Neuronal stem cell (in vitro differentiated cells): ENCODE data around the gene MTUS2.

ENCODE experiments used
- DNase-seq: peaks from one replicate; pipeline ENCODE4 v3.0.0-alpha.2; 2013; ENCODE audit warnings: low spot score
- H2AFZ ChIP-seq: one replicate; pipeline ENCODE4 v1.6.1; 2013; ENCODE audit warnings: mild to moderate bottlenecking, low read length, inconsistent platforms
- H2AK5ac ChIP-seq: 2 replicates; pipeline ENCODE4 v1.6.1; 2013; ENCODE audit warnings: low read depth, mild to moderate bottlenecking, inconsistent platforms, low read length, moderate library complexity, mixed read lengths
- H2BK120ac ChIP-seq: 2 replicates; pipeline ENCODE4 v1.6.1; 2013; ENCODE audit warnings: low read depth, mild to moderate bottlenecking, inconsistent platforms, low read length, moderate library complexity, mixed read lengths
- H2BK12ac ChIP-seq: one replicate; pipeline ENCODE4 v1.6.1; 2013; ENCODE audit warnings: low read length, inconsistent platforms
- H2BK15ac ChIP-seq: 2 replicates; pipeline ENCODE4 v1.6.1; 2013; ENCODE audit warnings: mild to moderate bottlenecking, low read length, inconsistent platforms, mixed read lengths
- H2BK5ac ChIP-seq: one replicate; pipeline ENCODE4 v1.6.1; 2013; ENCODE audit warnings: inconsistent platforms, mild to moderate bottlenecking, low read length, moderate library complexity
- H3K14ac ChIP-seq: one replicate; pipeline ENCODE4 v1.6.1; 2013; ENCODE audit warnings: low read length, inconsistent platforms
- H3K18ac ChIP-seq: 2 replicates; pipeline ENCODE4 v1.6.1; 2013; ENCODE audit warnings: low read length, inconsistent platforms
- H3K23ac ChIP-seq: 2 replicates; pipeline ENCODE4 v1.6.1; 2013; ENCODE audit warnings: low read depth, mild to moderate bottlenecking, mixed read lengths, low read length, inconsistent platforms; ENCODE audit not compliant: poor library complexity
- H3K27ac ChIP-seq: replicated peaks from 3 replicates; pipeline ENCODE4 v1.5.1; 2013; ENCODE audit warnings: low read length, inconsistent platforms
- H3K27me3 ChIP-seq, 3 experiments: 2 replicates each; pipeline ENCODE4 v1.6.1; 2013; ENCODE audit warnings: low read length in 3 of 3, mild to moderate bottlenecking in 2 of 3, inconsistent platforms in 1 of 3, low read depth in 1 of 3, mixed read lengths in 1 of 3, moderate library complexity in 1 of 3; ENCODE audit not compliant: control insufficient read depth in 3 of 3, insufficient read depth in 3 of 3
- H3K36me3 ChIP-seq, 2 donors: replicated peaks in 1 of 2; 2 replicates each; pipeline ENCODE4 v1.6.1; 2013; ENCODE audit warnings: low read length in 2 of 2; ENCODE audit not compliant: control insufficient read depth in 2 of 2, insufficient read depth in 2 of 2
- H3K4ac ChIP-seq: 2 replicates; pipeline ENCODE4 v1.6.1; 2013; ENCODE audit warnings: inconsistent platforms, mild to moderate bottlenecking, low read length, moderate library complexity
- H3K4me1 ChIP-seq, 2 donors: 1 replicate in 1 of 2; 2 replicates in 1 of 2; pipeline ENCODE4 v1.6.1; 2013; ENCODE audit warnings: low read length in 2 of 2, low read depth in 1 of 2; ENCODE audit not compliant: control insufficient read depth in 2 of 2, insufficient read depth in 1 of 2
- H3K4me2 ChIP-seq: one replicate; pipeline ENCODE4 v1.6.1; 2013; ENCODE audit warnings: mild to moderate bottlenecking, low read length, inconsistent platforms; ENCODE audit not compliant: insufficient read depth, poor library complexity, severe bottlenecking
- H3K4me3 ChIP-seq, 2 donors: 2 replicates each; pipeline ENCODE4 v1.5.1; 2013; ENCODE audit warnings: low read length in 2 of 2, mild to moderate bottlenecking in 2 of 2, inconsistent platforms in 1 of 2, moderate library complexity in 1 of 2
- H3K79me1 ChIP-seq: one replicate; pipeline ENCODE4 v1.6.1; 2013; ENCODE audit warnings: low read depth, mild to moderate bottlenecking, inconsistent platforms, low read length, moderate library complexity
- H3K9ac ChIP-seq: one replicate; pipeline ENCODE4 v1.6.1; 2013; ENCODE audit warnings: mild to moderate bottlenecking, low read depth, low read length, inconsistent platforms; ENCODE audit not compliant: poor library complexity
- H3K9me3 ChIP-seq, 2 donors: replicated peaks in 1 of 2; 2 replicates each; pipeline versions ENCODE3 to v1.6.1; 2013; ENCODE audit warnings: low read length in 2 of 2, mild to moderate bottlenecking in 2 of 2, inconsistent platforms in 1 of 2, low read depth in 1 of 2, mixed read lengths in 1 of 2, moderate library complexity in 1 of 2; ENCODE audit not compliant: control insufficient read depth in 2 of 2, insufficient read depth in 1 of 2
- H4K8ac ChIP-seq: one replicate; pipeline ENCODE4 v1.6.1; 2013; ENCODE audit warnings: low read depth, mild to moderate bottlenecking, inconsistent platforms, low read length, moderate library complexity
- H4K91ac ChIP-seq: one replicate; pipeline ENCODE4 v1.6.1; 2013; ENCODE audit warnings: low read length, low read depth, mild to moderate bottlenecking, inconsistent platforms; ENCODE audit not compliant: poor library complexity
- WGBS, 2 donors: extraction: QIAGEN DNeasy Blood & Tissue Kit; methylation state at CpG; one replicate each; pipeline ENCODE4 v1.1.7; 2013; ENCODE audit warnings: missing lambda C conversion rate in 2 of 2, mixed read lengths in 1 of 2; ENCODE audit not compliant: insufficient read length in 2 of 2, insufficient replicate concordance in 1 of 2; ENCODE audit errors: extremely low coverage in 2 of 2; 5-methylcytosine and 5-hydroxymethylcytosine counted together

Gene MTUS2

DNA sequence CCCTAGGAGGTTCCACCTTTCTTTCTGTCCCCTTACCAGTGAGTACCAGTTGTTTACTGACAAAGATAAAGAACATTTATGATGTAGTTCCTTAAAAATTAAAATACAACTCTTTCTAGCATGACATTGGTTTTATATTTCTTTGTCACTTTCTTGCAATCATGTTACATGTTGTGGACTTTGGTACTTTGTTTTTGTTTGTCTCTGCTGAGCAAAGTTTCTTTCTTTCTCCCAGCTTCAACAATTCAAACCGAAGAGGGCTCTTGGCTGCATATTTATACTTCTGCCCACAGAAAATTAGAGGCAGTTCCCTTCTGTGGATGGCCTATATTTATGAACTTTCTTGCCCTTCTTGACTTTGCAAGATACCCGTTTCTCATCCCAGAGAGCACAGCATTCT is 201.2 kb downstream of the MTUS2 start:
- Histone ChIP-seq H3K9me3 (no peaks in the 10 kb centered on the region), H3K36me3 (no peaks in the 10 kb centered on the region), H2AK5ac (no peak overlapping the region), H3K18ac (no peak overlapping the region), H2BK5ac (no peak overlapping the region), H3K27ac (no peak overlapping the region), H3K79me1 (peaks cover 2% of the 10 kb centered on the region), H3K4ac (no peak overlapping the region), H3K4me2 (no peak overlapping the region), H3K9ac (no peak overlapping the region), H3K4me3 (no peak overlapping the region), H3K4me1 (no peaks in the 10 kb centered on the region), H3K23ac (no peak overlapping the region), H3K14ac (no peak overlapping the region), H2BK12ac (no peak overlapping the region), H3K27me3 (no peaks in the 10 kb centered on the region), H2AFZ (no peak overlapping the region), H4K8ac (no peak overlapping the region), H2BK15ac (no peak overlapping the region), H2BK120ac (no peak overlapping the region), H4K91ac (no peak overlapping the region)
- DNase-seq = no peak
- no CpG with 5 or more reads among the region's 2 CpGs for WGBS, 2 donors

DNA sequence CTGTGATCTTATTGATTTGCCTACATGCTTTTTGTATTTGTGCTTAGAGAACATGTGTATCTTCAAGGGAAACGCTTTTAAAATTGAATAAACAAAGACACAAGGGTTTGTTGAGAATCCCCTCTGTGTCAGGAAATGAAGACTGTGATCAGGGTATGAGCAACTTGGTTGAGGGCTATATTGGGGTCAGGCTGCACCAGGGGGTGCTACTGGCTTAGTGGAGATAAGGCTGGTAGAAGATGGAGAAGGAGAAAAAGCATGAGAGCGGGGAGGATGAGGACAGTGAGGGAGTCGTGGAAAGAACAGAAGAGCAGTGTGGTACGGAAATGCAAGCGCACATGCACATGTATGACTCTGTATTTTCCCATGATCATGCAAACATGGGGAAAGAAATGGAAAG is 201.6 kb downstream of the MTUS2 start:
- no peaks in the 10 kb centered on the region for H3K36me3 ChIP-seq
- no CpG with 5 or more reads among the region's 5 CpGs for WGBS, 2 donors
- H3K4me1 ChIP-seq = no peaks in the 10 kb centered on the region
- H2BK12ac ChIP-seq = no peak overlapping the region
- no peak overlapping the region for H3K18ac ChIP-seq
- H2AFZ ChIP-seq = no peak overlapping the region
- H3K4me3 ChIP-seq = no peak overlapping the region
- H3K79me1 ChIP-seq = peaks cover 2% of the 10 kb centered on the region
- H3K27ac ChIP-seq = no peak overlapping the region
- DNase-seq = no peak
- H3K27me3 ChIP-seq = no peaks in the 10 kb centered on the region
- H3K4ac ChIP-seq = no peak overlapping the region
- H2BK120ac ChIP-seq = no peak overlapping the region
- no peak overlapping the region for H2BK5ac ChIP-seq
- H3K9ac ChIP-seq = no peak overlapping the region
- H3K23ac ChIP-seq = no peak overlapping the region
- no peak overlapping the region for H3K14ac ChIP-seq
- H3K4me2 ChIP-seq = no peak overlapping the region
- no peak overlapping the region for H4K8ac ChIP-seq
- H3K9me3 ChIP-seq = no peaks in the 10 kb centered on the region
- H2BK15ac ChIP-seq = no peak overlapping the region
- no peak overlapping the region for H4K91ac ChIP-seq
- H2AK5ac ChIP-seq = no peak overlapping the region

- H3K4me1 ChIP-seq = no peaks in the 10 kb centered on the region
- no peak overlapping the region for H3K4me3 ChIP-seq
- no peak overlapping the region for H2AFZ ChIP-seq
- peaks cover 2% of the 10 kb centered on the region for H3K79me1 ChIP-seq
- H3K4ac ChIP-seq = no peak overlapping the region
- no peaks in the 10 kb centered on the region for H3K27me3 ChIP-seq
- H4K91ac ChIP-seq = no peak overlapping the region
- no peak overlapping the region for H3K18ac ChIP-seq
- H3K27ac ChIP-seq = no peak overlapping the region
- H3K36me3 ChIP-seq = no peaks in the 10 kb centered on the region
- no peaks in the 10 kb centered on the region for H3K9me3 ChIP-seq
- no peak overlapping the region for H2BK12ac ChIP-seq
- H3K23ac ChIP-seq = no peak overlapping the region
- no peak overlapping the region for H2AK5ac ChIP-seq
- no peak for DNase-seq
- H2BK5ac ChIP-seq = no peak overlapping the region
- H2BK15ac ChIP-seq = no peak overlapping the region
- H4K8ac ChIP-seq = no peak overlapping the region
- no peak overlapping the region for H3K4me2 ChIP-seq
- H3K9ac ChIP-seq = no peak overlapping the region
- no peak overlapping the region for H3K14ac ChIP-seq
- WGBS, 2 donors = no CpG with 5 or more reads among the region's 4 CpGs
- H2BK120ac ChIP-seq = no peak overlapping the region
Measured at GRCh38 chr13:29022410-29022809, 202.3 kb downstream of the MTUS2 start.

- whole genome bisulfite sequencing, 2 donors = no CpG with 5 or more reads among the region's 3 CpGs
Measured at GRCh38 chr13:29022968-29023367, 202.8 kb downstream of the MTUS2 start.

More at GRCh38 chr13:29022968-29023367, 202.8 kb downstream of the MTUS2 start:
- no peak overlapping the region for H3K27ac ChIP-seq
- peaks cover 2% of the 10 kb centered on the region for H3K79me1 ChIP-seq
- no peak for DNase-seq
- H3K36me3 ChIP-seq = no peaks in the 10 kb centered on the region
- H2AFZ ChIP-seq = no peak overlapping the region
- no peak overlapping the region for H3K4me3 ChIP-seq
- H3K18ac ChIP-seq = no peak overlapping the region
- no peak overlapping the region for H2BK120ac ChIP-seq
- no peak overlapping the region for H3K23ac ChIP-seq
- no peaks in the 10 kb centered on the region for H3K27me3 ChIP-seq
- H2BK12ac ChIP-seq = no peak overlapping the region
- no peak overlapping the region for H4K91ac ChIP-seq
- H2BK15ac ChIP-seq = no peak overlapping the region
- H3K14ac ChIP-seq = no peak overlapping the region
- no peak overlapping the region for H4K8ac ChIP-seq
- no peak overlapping the region for H3K4ac ChIP-seq
- no peak overlapping the region for H2BK5ac ChIP-seq
- H3K4me1 ChIP-seq = no peaks in the 10 kb centered on the region
- H3K4me2 ChIP-seq = no peak overlapping the region
- H3K9me3 ChIP-seq = no peaks in the 10 kb centered on the region
- H3K9ac ChIP-seq = no peak overlapping the region
- H2AK5ac ChIP-seq = no peak overlapping the region
